Measurements from ENCODE around the gene CDK6.

- TF ChIP-seq CTCF (IDR thresholded peaks at IDR 0.05) (no peak), POLR2AphosphoS5 (IDR thresholded peaks at IDR 0.05) (no peak), POLR2A (IDR thresholded peaks at IDR 0.05) (no peak)
These were observed 267.2 kb downstream of the CDK6 start for GRCh38 chr7:92569137-92569536.

Data from prostate gland (tissue), 2 donors.